ENCODE data around the gene MTHFS. TPM values are rescaled to one million over a fixed set of nuclear protein-coding genes. Genes with fewer than 3 reads are reported as not detected.

MTHFS gene
- total and polyA plus RNA-seq, 12 donors, result 10.1 to 38.5 (median 19.9) TPM

DNA sequence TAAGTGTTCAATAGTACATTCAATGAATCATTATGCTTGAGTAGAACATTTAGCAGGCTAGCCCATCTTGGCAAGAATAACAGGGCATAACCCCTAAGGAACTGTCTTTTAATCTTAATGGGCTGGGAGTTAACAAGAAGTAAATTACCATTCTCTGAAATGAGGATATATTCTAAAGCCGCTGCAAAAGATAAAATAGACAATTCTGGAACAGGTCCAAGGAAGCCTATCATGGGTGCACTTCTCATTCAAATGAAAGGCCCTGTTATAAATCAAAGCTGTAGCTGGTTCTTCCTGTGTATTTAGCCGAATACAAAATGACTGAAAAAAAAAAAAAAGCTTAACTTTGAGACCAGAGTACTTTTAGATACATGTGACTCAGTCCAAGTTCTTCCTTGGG lies 15.6 kb downstream of the MTHFS start:
- DNase-seq (no peak), ATAC-seq (no peak)
- no peak for TF ChIP-seq CTCF (IDR thresholded peaks at IDR 0.05)
- H3K27me3 ChIP-seq, result no peaks in the 10 kb centered on the region
- WGBS, 2 donors, result 37 to 49% methylated on average over 2 of the region's 2 CpGs
- no peak overlapping the region for H3K4me3 ChIP-seq
- intact Hi-C loops (cut with DNase I), result loop anchor here in 1 of 10 donors (10.0 kb wide), 1 partner anchor 104 kb away; no protein-coding TSS in a partner anchor
- H3K9me3 ChIP-seq, result peaks cover 0 to 38% (median 21%) of the 10 kb centered on the region in 11 donors
- peaks cover 0 to 99% (median 9%) of the 10 kb centered on the region in 9 donors for H3K36me3 ChIP-seq
- peaks cover 0 to 8% (median 0%) of the 10 kb centered on the region in 9 donors for H3K4me1 ChIP-seq
- no peak overlapping the region for H3K27ac ChIP-seq

DNA sequence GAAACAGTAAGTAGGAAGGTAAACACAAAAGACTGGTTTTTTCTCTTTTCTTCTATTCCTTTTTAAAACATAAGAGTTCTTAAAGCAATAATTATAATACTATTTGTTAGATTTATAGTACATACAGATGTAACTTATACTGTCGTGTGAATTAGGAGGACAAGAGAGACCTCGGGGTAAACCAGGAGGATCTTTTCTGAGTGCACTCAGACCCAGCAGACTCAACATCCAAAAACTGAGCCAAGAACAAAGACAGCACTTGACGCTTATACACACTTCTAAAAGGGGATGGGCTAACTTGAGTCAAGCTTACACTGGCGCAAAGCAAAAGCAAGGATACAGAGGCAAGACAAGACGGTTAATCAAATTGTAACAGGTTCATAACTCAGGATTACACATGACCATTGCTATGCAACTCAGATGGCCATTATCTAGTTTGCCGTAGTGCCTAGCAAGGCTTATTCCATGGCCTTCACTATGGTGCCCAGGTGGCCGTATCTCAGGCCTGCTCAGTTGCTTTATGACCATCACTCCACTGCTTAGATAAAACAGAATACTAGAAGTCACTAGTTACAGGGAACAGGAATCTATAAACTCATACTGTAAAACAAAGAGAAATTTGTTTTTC lies 18.6 kb downstream of the MTHFS start:
- Histone ChIP-seq H3K9me3 (peaks cover 0 to 67% (median 34%) of the 10 kb centered on the region in 11 donors), H3K36me3 (peaks cover 0 to 91% (median 9%) of the 10 kb centered on the region in 9 donors), H3K27me3 (no peaks in the 10 kb centered on the region), H3K4me1 (peaks cover 0 to 8% (median 0%) of the 10 kb centered on the region in 9 donors), H3K27ac (no peak overlapping the region), H3K4me3 (no peak overlapping the region)
- 86 to 93% methylated on average over 7 of the region's 7 CpGs for WGBS, 2 donors
- ATAC-seq (no peak), DNase-seq (no peak)
- TF ChIP-seq CTCF (IDR thresholded peaks at IDR 0.05), result no peak
- intact Hi-C loops (cut with DNase I), result no loop called here

- DNase-seq (no peak), ATAC-seq (no peak)
- 98 to 99% methylated on average over 5 of the region's 5 CpGs for WGBS, 2 donors
- Histone ChIP-seq H3K27ac (no peak overlapping the region), H3K36me3 (peaks cover 0 to 83% (median 3%) of the 10 kb centered on the region in 9 donors), H3K4me1 (peaks cover 0 to 10% (median 0%) of the 10 kb centered on the region in 9 donors), H3K27me3 (no peaks in the 10 kb centered on the region), H3K4me3 (no peak overlapping the region), H3K9me3 (peaks cover 0 to 67% (median 34%) of the 10 kb centered on the region in 11 donors)
- intact Hi-C loops (cut with DNase I), result no loop called here
- no peak for TF ChIP-seq CTCF (IDR thresholded peaks at IDR 0.05)
Measured at GRCh38 chr15:79875213-79875612, 21.6 kb downstream of the MTHFS start.

DNA sequence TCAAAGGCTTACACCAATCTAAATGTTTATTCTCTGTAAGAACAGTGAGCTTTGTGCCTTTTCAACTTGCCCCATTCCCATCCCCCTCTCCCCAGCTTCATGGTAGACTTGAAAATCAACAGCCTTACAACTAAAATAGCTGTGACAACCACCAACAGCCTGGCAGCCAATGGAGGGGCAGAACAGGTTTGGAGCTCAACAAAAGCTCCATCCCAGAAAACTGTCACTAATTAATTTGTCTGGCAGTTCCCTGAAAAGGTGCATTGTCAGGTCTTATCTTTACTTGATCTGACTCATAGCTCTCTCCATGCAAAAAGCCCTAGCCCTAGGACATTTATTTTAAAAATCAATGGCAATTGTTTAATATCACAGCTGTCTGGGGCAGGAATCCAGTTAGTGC lies 22.6 kb downstream of the MTHFS start:
- ATAC-seq (no peak), DNase-seq (no peak)
- intact Hi-C loops (cut with DNase I), result no loop called here
- Histone ChIP-seq H3K9me3 (peaks cover 0 to 60% (median 33%) of the 10 kb centered on the region in 11 donors), H3K27me3 (no peaks in the 10 kb centered on the region), H3K4me3 (no peak overlapping the region), H3K36me3 (peaks cover 0 to 76% (median 3%) of the 10 kb centered on the region in 9 donors), H3K27ac (no peak overlapping the region), H3K4me1 (peaks cover 0 to 10% (median 0%) of the 10 kb centered on the region in 9 donors)
- no peak for TF ChIP-seq CTCF (IDR thresholded peaks at IDR 0.05)

All from heart right ventricle (tissue), 16 donors.